Liver (tissue), 9 donors: Measurements from ENCODE around the gene ADRA2B. TPM values are rescaled to one million over a fixed set of nuclear protein-coding genes. Genes with fewer than 3 reads are reported as not detected.
"Not testable (repeated sequence)": the region's sequence is repeated elsewhere in the genome, so short reads cannot be mapped to it uniquely, and the experiment has no call there.

ENCODE experiments used
- DNase-seq: peaks from one replicate; pipeline ENCODE4 v3.0.0-alpha.2; 2017; ENCODE audit warnings: low spot score
- H3K27ac ChIP-seq, 2 donors: one replicate each; pipeline ENCODE4 v1.7.0; 2013; ENCODE audit warnings: inconsistent platforms in 2 of 2, low read length in 2 of 2, control low read depth in 1 of 2, low read depth in 1 of 2, mild to moderate bottlenecking in 1 of 2
- H3K27me3 ChIP-seq, 4 donors: one replicate each; pipeline versions ENCODE4 v1.6.1 to v1.7.0; 2013; ENCODE audit warnings: low read length in 3 of 4, inconsistent platforms in 1 of 4, mild to moderate bottlenecking in 1 of 4, moderate library complexity in 1 of 4; ENCODE audit not compliant: control insufficient read depth in 4 of 4, insufficient read depth in 4 of 4
- H3K36me3 ChIP-seq, 4 donors: one replicate each; pipeline versions ENCODE4 v1.6.1 to v1.7.0; 2013; ENCODE audit warnings: low read length in 3 of 4, mild to moderate bottlenecking in 3 of 4, low read depth in 1 of 4, moderate library complexity in 1 of 4; ENCODE audit not compliant: control insufficient read depth in 4 of 4, insufficient read depth in 3 of 4
- H3K4me1 ChIP-seq, 4 donors: one replicate each; pipeline versions ENCODE4 v1.6.1 to v1.7.0; 2013; ENCODE audit warnings: low read length in 3 of 4, mild to moderate bottlenecking in 3 of 4, moderate library complexity in 1 of 4; ENCODE audit not compliant: control insufficient read depth in 4 of 4, insufficient read depth in 4 of 4
- H3K4me3 ChIP-seq, 3 donors: one replicate each; pipeline versions ENCODE4 v1.6.1 to v1.7.0; 2013; ENCODE audit warnings: low read length in 3 of 3, control low read depth in 1 of 3, low read depth in 1 of 3, mild to moderate bottlenecking in 1 of 3
- H3K9ac ChIP-seq, 2 donors: one replicate each; pipeline ENCODE4 v1.7.0; 2013; ENCODE audit warnings: low read length in 2 of 2, mild to moderate bottlenecking in 2 of 2, moderate library complexity in 2 of 2, control low read depth in 1 of 2, low read depth in 1 of 2
- H3K9me3 ChIP-seq, 4 donors: one replicate each; pipeline versions ENCODE4 v1.6.1 to v1.7.0; 2013; ENCODE audit warnings: low read length in 3 of 4; ENCODE audit not compliant: control insufficient read depth in 4 of 4
- WGBS: extraction: QIAGEN DNeasy Blood & Tissue Kit; methylation state at CpG from one replicate; pipeline ENCODE4 v1.1.7; 2013; 5-methylcytosine and 5-hydroxymethylcytosine counted together
- polyA plus RNA-seq, 2 donors: library from polyadenylated mRNA; stranded (reverse) in 1 of 2; unstranded in 1 of 2; fragments of 200-250 nt in 1 of 2; fragments of >200 nt in 1 of 2; fragmentation: Nextera tagmentation in 1 of 2; extraction: Ambion mirVana in 1 of 2; gene quantifications; one replicate each; pipeline versions ENCODE4 v1.2.1 to v1.2.3, GENCODE V29; 2013 to 2015
- total RNA-seq, 2 donors: library from RNA; depleted of rRNA; stranded (reverse); fragments of >200 nt; gene quantifications; one replicate each; pipeline ENCODE4 v1.2.3, GENCODE V29; 2014
- donor health status: healthy.
- donor health status: healthy.
- donor health status: healthy.
- donor health status: healthy.
- donor health status: healthy.

The ADRA2B gene
- total and polyA plus RNA-seq, 4 donors = 1.3 to 8.6 (median 3.0) TPM

- not testable (repeated sequence) for H3K36me3 ChIP-seq, H3K9me3 ChIP-seq, H3K9ac ChIP-seq, H3K4me3 ChIP-seq, DNase-seq, H3K27me3 ChIP-seq, H3K4me1 ChIP-seq, H3K27ac ChIP-seq
- WGBS = 93% methylated on average over 16 of the region's 16 CpGs
Observed at GRCh38 chr2:96071087-96071976, 45.0 kb downstream of the ADRA2B start.

- DNase-seq, H3K4me1 ChIP-seq, H3K4me3 ChIP-seq, H3K27ac ChIP-seq, H3K36me3 ChIP-seq, H3K27me3 ChIP-seq, H3K9me3 ChIP-seq, H3K9ac ChIP-seq: not testable (repeated sequence)
- WGBS = 92% methylated on average over 5 of the region's 5 CpGs
Observed at GRCh38 chr2:96070351-96070750, 46.0 kb downstream of the ADRA2B start.

- not testable (repeated sequence) for H3K9ac ChIP-seq, H3K4me3 ChIP-seq, H3K27ac ChIP-seq, H3K4me1 ChIP-seq, H3K9me3 ChIP-seq, H3K27me3 ChIP-seq, DNase-seq, H3K36me3 ChIP-seq
- 70% methylated on average over 6 of the region's 8 CpGs for WGBS
Observed at GRCh38 chr2:96069878-96070277, 46.5 kb downstream of the ADRA2B start.

GRCh38 chr2:96067902-96068581 is 48.3 kb downstream of the ADRA2B start:
- H3K4me1 ChIP-seq, H3K4me3 ChIP-seq, H3K9ac ChIP-seq, H3K27me3 ChIP-seq, H3K9me3 ChIP-seq, H3K27ac ChIP-seq, H3K36me3 ChIP-seq: not testable (repeated sequence)
- WGBS = 51% methylated on average over 9 of the region's 9 CpGs
- DNase-seq = peak; percentile 54

GRCh38 chr2:96067098-96067660 is 49.2 kb downstream of the ADRA2B start:
- not testable (repeated sequence) for H3K27me3 ChIP-seq, H3K9ac ChIP-seq, H3K27ac ChIP-seq, DNase-seq, H3K36me3 ChIP-seq, H3K4me3 ChIP-seq, H3K9me3 ChIP-seq, H3K4me1 ChIP-seq
- WGBS = 85% methylated on average over 2 of the region's 2 CpGs

GRCh38 chr2:96066511-96066910 is 49.9 kb downstream of the ADRA2B start:
- H3K4me3 ChIP-seq, H3K9me3 ChIP-seq, H3K27me3 ChIP-seq, DNase-seq, H3K4me1 ChIP-seq, H3K36me3 ChIP-seq, H3K27ac ChIP-seq, H3K9ac ChIP-seq: not testable (repeated sequence)
- 96% methylated on average over 4 of the region's 7 CpGs for WGBS

- H3K9me3 ChIP-seq, H3K4me3 ChIP-seq, H3K27ac ChIP-seq, H3K9ac ChIP-seq, H3K4me1 ChIP-seq, H3K27me3 ChIP-seq, DNase-seq, H3K36me3 ChIP-seq: not testable (repeated sequence)
- 87% methylated on average over 4 of the region's 4 CpGs for WGBS
Observed at GRCh38 chr2:96065954-96066353, 50.4 kb downstream of the ADRA2B start.
